Measurements from ENCODE around the gene SNAI3. TPM values are rescaled to one million over a fixed set of nuclear protein-coding genes. Genes with fewer than 3 reads are reported as not detected.

The SNAI3 gene
- total RNA-seq, 1 experiment from 2014 or later: 2.2 TPM

GRCh38 chr16:88631384-88631783, 54.9 kb downstream of the SNAI3 start:
- intact Hi-C loops (cut with micrococcal nuclease): no loop called here
- H3K79me2 ChIP-seq (ENCODE audit: insufficient read depth, low read length): no peaks in the 10 kb centered on the region
- ChIA-PET CTCF (no interaction called here), RAD21 (ENCODE audit: low non-redundant PET in 1 of 2, low total read pairs in 2 of 2, uncharacterized antibody in 2 of 2, unreplicated experiment in 2 of 2) (no interaction called here), POLR2A (no interaction called here)
- TF ChIP-seq SP1 (IDR thresholded peaks at IDR 0.05; ENCODE audit: low read depth): no peak
- TF ChIP-seq RAD21 (IDR thresholded peaks at IDR 0.05; ENCODE audit: low read depth): no peak
- TF ChIP-seq SRF (IDR thresholded peaks at IDR 0.05; ENCODE audit: low read depth): no peak
- TF ChIP-seq SIN3A (IDR thresholded peaks at IDR 0.05; ENCODE audit: low read depth): no peak
- no peak for TF ChIP-seq ELF1 (IDR thresholded peaks at IDR 0.05; ENCODE audit: borderline replicate concordance, low read depth)
- TF ChIP-seq ATF3 (IDR thresholded peaks at IDR 0.05): no peak
- TF ChIP-seq TCF7L2 (IDR thresholded peaks at IDR 0.05; ENCODE audit: borderline replicate concordance, extremely low read depth, insufficient read depth, insufficient read length): no peak
- no peak for TF ChIP-seq FOSL1 (IDR thresholded peaks at IDR 0.05; ENCODE audit: low read depth)
- no peak for TF ChIP-seq YY1 (IDR thresholded peaks at IDR 0.05; ENCODE audit: extremely low read depth, insufficient replicate concordance, low read depth, low read length)
- TF ChIP-seq POLR2A (IDR thresholded peaks at IDR 0.05; ENCODE audit: borderline replicate concordance, extremely low read depth, insufficient read depth, insufficient read length): no peak
- TF ChIP-seq CEBPB (IDR thresholded peaks at IDR 0.05; ENCODE audit: low read depth): no peak
- no peak for TF ChIP-seq CBX3 (IDR thresholded peaks at IDR 0.05; ENCODE audit: low read depth)
- no peak for TF ChIP-seq MAX (IDR thresholded peaks at IDR 0.05)
- TF ChIP-seq EZH2 (IDR thresholded peaks at IDR 0.05): no peak
- TF ChIP-seq ZNF274 (IDR thresholded peaks at IDR 0.05; ENCODE audit: low read depth, low read length): no peak
- TF ChIP-seq EZH2phosphoT487 (IDR thresholded peaks at IDR 0.05; ENCODE audit: borderline replicate concordance): no peak
- no peak for TF ChIP-seq ZFX (IDR thresholded peaks at IDR 0.05)
- no peak for TF ChIP-seq JUND (IDR thresholded peaks at IDR 0.05)
- TF ChIP-seq REST (IDR thresholded peaks at IDR 0.05; ENCODE audit: low read depth): no peak
- no peak for TF ChIP-seq POLR2AphosphoS5 (IDR thresholded peaks at IDR 0.05; ENCODE audit: low read depth, low read length)
- no peaks in the 10 kb centered on the region for H3K9me3 ChIP-seq (ENCODE audit: control insufficient read depth in 1 of 2, insufficient read depth in 1 of 2, low read depth in 1 of 2, low read length in 2 of 2)
- H3K9me2 ChIP-seq (ENCODE audit: insufficient read depth): no peaks in the 10 kb centered on the region
- DNase-seq (ENCODE audit: low read depth, low spot score) (no peak), ATAC-seq (no peak)
- no peak overlapping the region for H3K9ac ChIP-seq (ENCODE audit: low read length)
- no peaks in the 10 kb centered on the region for H3K27me3 ChIP-seq (ENCODE audit: insufficient read depth, low read length)
- no peak overlapping the region for H3K4me2 ChIP-seq (ENCODE audit: low read length)
- no peak overlapping the region for H2AFZ ChIP-seq (ENCODE audit: low read depth, low read length, poor library complexity, severe bottlenecking)
- H3K4me1 ChIP-seq (ENCODE audit: control insufficient read depth in 1 of 2, insufficient read depth in 2 of 2, low read length in 2 of 2): peaks cover 0 to 7% of the 10 kb centered on the region in 2 experiments; a peak in 1 of 4 replicates
- no peak overlapping the region for H3K27ac ChIP-seq (ENCODE audit: low read depth, low read length)
- BruUV-seq (replicated peaks): no TSS peak
- H3K4me3 ChIP-seq (replicated peaks in 1 of 2; ENCODE audit: low read depth in 1 of 2, low read length in 2 of 2): no peak overlapping the region
- H3K36me3 ChIP-seq (ENCODE audit: control insufficient read depth in 1 of 2, insufficient read depth in 2 of 2, low read length in 2 of 2): peaks cover 31 to 41% of the 10 kb centered on the region in 2 experiments; a peak in 3 of 4 replicates
- H4K20me1 ChIP-seq (ENCODE audit: insufficient read depth): no peaks in the 10 kb centered on the region
